ENCODE measurements around the gene PDCD2. TPM values are rescaled to one million over a fixed set of nuclear protein-coding genes. Genes with fewer than 3 reads are reported as not detected.

PDCD2 gene
- total and polyA plus RNA-seq, 2 experiments from 2014 or later, result 145 to 181 TPM

DNA sequence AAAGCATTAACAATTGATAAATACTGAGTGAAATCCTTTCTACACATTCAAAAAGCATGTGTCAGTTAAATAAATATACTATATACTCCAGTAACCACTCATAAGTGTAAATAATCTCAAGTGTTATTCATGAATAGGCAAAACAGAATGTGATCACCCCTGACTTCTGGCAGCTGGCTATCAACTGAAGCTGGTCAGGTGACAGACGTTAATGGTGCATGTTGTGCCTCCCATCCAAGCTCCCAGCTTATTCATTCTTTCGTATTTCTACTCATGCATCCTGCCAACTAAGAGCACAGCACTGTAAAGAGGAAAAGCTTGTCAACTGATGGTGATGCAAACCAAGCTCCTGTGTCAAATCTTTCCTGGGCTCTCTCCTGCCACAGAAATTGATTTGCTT, 39.0 kb downstream of the PDCD2 start (continued):
- TF ChIP-seq POLR2AphosphoS5 (IDR thresholded peaks at IDR 0.05; ENCODE audit: low read depth) (no peak), STAT1 (IDR thresholded peaks at IDR 0.05; ENCODE audit: unreplicated experiment) (no peak), NANOG (IDR thresholded peaks at IDR 0.05; ENCODE audit: borderline replicate concordance) (no peak), ETS1 (IDR thresholded peaks at IDR 0.05) (no peak)
- TF ChIP-seq, protein P1, sequence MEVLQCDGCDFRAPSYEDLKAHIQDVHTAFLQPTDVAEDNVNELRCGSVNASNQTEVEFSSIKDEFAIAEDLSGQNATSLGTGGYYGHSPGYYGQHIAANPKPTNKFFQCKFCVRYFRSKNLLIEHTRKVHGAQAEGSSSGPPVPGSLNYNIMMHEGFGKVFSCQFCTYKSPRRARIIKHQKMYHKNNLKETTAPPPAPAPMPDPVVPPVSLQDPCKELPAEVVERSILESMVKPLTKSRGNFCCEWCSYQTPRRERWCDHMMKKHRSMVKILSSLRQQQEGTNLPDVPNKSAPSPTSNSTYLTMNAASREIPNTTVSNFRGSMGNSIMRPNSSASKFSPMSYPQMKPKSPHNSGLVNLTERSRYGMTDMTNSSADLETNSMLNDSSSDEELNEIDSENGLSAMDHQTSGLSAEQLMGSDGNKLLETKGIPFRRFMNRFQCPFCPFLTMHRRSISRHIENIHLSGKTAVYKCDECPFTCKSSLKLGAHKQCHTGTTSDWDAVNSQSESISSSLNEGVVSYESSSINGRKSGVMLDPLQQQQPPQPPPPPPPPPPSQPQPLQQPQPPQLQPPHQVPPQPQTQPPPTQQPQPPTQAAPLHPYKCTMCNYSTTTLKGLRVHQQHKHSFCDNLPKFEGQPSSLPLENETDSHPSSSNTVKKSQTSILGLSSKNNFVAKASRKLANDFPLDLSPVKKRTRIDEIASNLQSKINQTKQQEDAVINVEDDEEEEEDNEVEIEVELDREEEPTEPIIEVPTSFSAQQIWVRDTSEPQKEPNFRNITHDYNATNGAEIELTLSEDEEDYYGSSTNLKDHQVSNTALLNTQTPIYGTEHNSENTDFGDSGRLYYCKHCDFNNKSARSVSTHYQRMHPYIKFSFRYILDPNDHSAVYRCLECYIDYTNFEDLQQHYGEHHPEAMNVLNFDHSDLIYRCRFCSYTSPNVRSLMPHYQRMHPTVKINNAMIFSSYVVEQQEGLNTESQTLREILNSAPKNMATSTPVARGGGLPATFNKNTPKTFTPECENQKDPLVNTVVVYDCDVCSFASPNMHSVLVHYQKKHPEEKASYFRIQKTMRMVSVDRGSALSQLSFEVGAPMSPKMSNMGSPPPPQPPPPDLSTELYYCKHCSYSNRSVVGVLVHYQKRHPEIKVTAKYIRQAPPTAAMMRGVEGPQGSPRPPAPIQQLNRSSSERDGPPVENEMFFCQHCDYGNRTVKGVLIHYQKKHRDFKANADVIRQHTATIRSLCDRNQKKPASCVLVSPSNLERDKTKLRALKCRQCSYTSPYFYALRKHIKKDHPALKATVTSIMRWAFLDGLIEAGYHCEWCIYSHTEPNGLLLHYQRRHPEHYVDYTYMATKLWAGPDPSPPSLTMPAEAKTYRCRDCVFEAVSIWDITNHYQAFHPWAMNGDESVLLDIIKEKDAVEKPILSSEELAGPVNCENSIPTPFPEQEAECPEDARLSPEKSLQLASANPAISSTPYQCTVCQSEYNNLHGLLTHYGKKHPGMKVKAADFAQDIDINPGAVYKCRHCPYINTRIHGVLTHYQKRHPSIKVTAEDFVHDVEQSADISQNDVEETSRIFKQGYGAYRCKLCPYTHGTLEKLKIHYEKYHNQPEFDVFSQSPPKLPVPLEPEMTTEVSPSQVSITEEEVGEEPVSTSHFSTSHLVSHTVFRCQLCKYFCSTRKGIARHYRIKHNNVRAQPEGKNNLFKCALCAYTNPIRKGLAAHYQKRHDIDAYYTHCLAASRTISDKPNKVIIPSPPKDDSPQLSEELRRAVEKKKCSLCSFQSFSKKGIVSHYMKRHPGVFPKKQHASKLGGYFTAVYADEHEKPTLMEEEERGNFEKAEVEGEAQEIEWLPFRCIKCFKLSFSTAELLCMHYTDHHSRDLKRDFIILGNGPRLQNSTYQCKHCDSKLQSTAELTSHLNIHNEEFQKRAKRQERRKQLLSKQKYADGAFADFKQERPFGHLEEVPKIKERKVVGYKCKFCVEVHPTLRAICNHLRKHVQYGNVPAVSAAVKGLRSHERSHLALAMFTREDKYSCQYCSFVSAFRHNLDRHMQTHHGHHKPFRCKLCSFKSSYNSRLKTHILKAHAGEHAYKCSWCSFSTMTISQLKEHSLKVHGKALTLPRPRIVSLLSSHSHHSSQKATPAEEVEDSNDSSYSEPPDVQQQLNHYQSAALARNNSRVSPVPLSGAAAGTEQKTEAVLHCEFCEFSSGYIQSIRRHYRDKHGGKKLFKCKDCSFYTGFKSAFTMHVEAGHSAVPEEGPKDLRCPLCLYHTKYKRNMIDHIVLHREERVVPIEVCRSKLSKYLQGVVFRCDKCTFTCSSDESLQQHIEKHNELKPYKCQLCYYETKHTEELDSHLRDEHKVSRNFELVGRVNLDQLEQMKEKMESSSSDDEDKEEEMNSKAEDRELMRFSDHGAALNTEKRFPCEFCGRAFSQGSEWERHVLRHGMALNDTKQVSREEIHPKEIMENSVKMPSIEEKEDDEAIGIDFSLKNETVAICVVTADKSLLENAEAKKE (CRISPR knock-in tag; IDR thresholded peaks at IDR 0.05), result no peak

DNA sequence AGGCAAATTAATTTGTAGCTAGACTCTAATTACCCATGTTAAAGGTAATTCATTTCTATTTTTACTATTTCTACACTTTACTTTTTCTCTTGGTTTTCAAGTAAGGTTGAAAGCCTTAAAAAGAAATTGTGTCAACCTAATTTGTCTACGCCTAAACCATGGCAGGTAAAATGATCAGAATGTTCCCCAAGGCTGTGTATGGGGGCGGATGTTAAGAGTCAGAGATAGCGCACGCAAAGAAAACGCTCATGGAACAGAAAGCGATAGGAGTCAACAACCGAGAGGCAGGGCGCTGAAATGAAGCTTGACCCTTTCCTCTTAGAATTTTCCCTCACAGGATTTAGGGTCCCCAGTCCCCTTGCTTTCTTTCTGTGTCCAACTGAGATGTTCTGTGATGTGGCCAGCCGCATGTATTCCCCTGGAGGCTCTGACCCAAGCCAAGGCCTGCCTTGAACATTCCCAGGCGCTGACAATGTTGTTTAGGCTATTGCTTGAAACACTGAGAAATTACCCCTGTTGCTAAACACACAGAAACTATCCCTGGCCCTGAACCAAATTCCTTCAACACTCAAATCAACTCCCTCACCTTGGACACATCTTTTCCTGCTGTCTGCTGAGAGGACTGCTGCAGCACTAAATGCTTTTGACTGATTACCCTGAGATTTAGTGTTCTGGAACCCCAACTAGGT, 42.3 kb downstream of the PDCD2 start:
- Mint-ChIP-seq H3K9me3 (no peaks in the 10 kb centered on the region), H3K36me3 (ENCODE audit: low read depth) (peaks cover 90% of the 10 kb centered on the region), H3K4me1 (no peaks in the 10 kb centered on the region), H3K27ac (no peak overlapping the region), H3K27me3 (ENCODE audit: insufficient read depth, low read depth, poor library complexity) (no peaks in the 10 kb centered on the region), H3K4me3 (no peak overlapping the region)
- no peaks in the 10 kb centered on the region; the same call in 1 of the 2 replicates for H3F3A ChIP-seq (replicated peaks; ENCODE audit: low read depth)
- H3K36me3 ChIP-seq (ENCODE audit: insufficient read depth), result peaks cover 59% of the 10 kb centered on the region
- no peak overlapping the region for H3K4me3 ChIP-seq
- H3K4me2 ChIP-seq, result no peak overlapping the region
- DNase-seq (ENCODE audit: low spot score) (no peak), ATAC-seq (no peak)
- no peaks in the 10 kb centered on the region for H3K4me1 ChIP-seq (ENCODE audit: insufficient read depth)
- H2AFZ ChIP-seq, result no peak overlapping the region
- peaks cover 78% of the 10 kb centered on the region for H3K79me2 ChIP-seq (replicated peaks; ENCODE audit: insufficient read depth)
- no peaks in the 10 kb centered on the region for H3K9me2 ChIP-seq (ENCODE audit: insufficient read depth)
- TF ChIP-seq NANOG (IDR thresholded peaks at IDR 0.05; ENCODE audit: borderline replicate concordance) (no peak), CREB1 (CRISPR knock-in tag; IDR thresholded peaks at IDR 0.05; ENCODE audit: low read depth) (no peak)
- TF ChIP-seq, protein P2, sequence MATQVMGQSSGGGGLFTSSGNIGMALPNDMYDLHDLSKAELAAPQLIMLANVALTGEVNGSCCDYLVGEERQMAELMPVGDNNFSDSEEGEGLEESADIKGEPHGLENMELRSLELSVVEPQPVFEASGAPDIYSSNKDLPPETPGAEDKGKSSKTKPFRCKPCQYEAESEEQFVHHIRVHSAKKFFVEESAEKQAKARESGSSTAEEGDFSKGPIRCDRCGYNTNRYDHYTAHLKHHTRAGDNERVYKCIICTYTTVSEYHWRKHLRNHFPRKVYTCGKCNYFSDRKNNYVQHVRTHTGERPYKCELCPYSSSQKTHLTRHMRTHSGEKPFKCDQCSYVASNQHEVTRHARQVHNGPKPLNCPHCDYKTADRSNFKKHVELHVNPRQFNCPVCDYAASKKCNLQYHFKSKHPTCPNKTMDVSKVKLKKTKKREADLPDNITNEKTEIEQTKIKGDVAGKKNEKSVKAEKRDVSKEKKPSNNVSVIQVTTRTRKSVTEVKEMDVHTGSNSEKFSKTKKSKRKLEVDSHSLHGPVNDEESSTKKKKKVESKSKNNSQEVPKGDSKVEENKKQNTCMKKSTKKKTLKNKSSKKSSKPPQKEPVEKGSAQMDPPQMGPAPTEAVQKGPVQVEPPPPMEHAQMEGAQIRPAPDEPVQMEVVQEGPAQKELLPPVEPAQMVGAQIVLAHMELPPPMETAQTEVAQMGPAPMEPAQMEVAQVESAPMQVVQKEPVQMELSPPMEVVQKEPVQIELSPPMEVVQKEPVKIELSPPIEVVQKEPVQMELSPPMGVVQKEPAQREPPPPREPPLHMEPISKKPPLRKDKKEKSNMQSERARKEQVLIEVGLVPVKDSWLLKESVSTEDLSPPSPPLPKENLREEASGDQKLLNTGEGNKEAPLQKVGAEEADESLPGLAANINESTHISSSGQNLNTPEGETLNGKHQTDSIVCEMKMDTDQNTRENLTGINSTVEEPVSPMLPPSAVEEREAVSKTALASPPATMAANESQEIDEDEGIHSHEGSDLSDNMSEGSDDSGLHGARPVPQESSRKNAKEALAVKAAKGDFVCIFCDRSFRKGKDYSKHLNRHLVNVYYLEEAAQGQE (IDR thresholded peaks at IDR 0.05; ENCODE audit: unreplicated experiment), result no peak
- TF ChIP-seq, protein P3, sequence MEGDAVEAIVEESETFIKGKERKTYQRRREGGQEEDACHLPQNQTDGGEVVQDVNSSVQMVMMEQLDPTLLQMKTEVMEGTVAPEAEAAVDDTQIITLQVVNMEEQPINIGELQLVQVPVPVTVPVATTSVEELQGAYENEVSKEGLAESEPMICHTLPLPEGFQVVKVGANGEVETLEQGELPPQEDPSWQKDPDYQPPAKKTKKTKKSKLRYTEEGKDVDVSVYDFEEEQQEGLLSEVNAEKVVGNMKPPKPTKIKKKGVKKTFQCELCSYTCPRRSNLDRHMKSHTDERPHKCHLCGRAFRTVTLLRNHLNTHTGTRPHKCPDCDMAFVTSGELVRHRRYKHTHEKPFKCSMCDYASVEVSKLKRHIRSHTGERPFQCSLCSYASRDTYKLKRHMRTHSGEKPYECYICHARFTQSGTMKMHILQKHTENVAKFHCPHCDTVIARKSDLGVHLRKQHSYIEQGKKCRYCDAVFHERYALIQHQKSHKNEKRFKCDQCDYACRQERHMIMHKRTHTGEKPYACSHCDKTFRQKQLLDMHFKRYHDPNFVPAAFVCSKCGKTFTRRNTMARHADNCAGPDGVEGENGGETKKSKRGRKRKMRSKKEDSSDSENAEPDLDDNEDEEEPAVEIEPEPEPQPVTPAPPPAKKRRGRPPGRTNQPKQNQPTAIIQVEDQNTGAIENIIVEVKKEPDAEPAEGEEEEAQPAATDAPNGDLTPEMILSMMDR (conservative IDR thresholded peaks at IDR 0.05; ENCODE audit: low read depth in 2 of 2), result no peak
- no peaks in the 10 kb centered on the region for H3K27me3 ChIP-seq (ENCODE audit: insufficient read depth)
- H3K27ac ChIP-seq (ENCODE audit: low read depth), result no peak overlapping the region
- peaks cover 18% of the 10 kb centered on the region for H4K20me1 ChIP-seq (replicated peaks; ENCODE audit: insufficient read depth)
